ENCODE data around the gene ZBTB24.
"Not testable (repeated sequence)": the region's sequence is repeated elsewhere in the genome, so short reads cannot be mapped to it uniquely, and the experiment has no call there.

GRCh38 chr6:109461205-109461604, 21.8 kb downstream of the ZBTB24 start:
- TF ChIP-seq CTCF, POLR2AphosphoS5, POLR2A (IDR thresholded peaks at IDR 0.05): not testable (repeated sequence)

Measured in transverse colon (tissue), 4 donors.